SJSA1 (cell line): ENCODE data around the gene TRERF1. TPM values are rescaled to one million over a fixed set of nuclear protein-coding genes. Genes with fewer than 3 reads are reported as not detected.

Source experiments
- DNase-seq, 2 experiments: peaks; one replicate each; pipeline ENCODE4 v3.0.0-alpha.2; 2015 to 2020; ENCODE audit warnings: low spot score in 2 of 2, low read depth in 1 of 2
- H3K27ac ChIP-seq: fragments of 250-450 bp; sonication (Bioruptor Pico); 2 replicates; pipeline ENCODE4 v1.5.1; 2020; ENCODE audit warnings: mild to moderate bottlenecking, moderate library complexity
- H3K27me3 ChIP-seq: fragments of 250-450 bp; sonication (Bioruptor Pico); replicated peaks from 2 replicates; pipeline ENCODE4 v1.5.1; 2020; ENCODE audit warnings: mild to moderate bottlenecking, moderate library complexity
- H3K36me3 ChIP-seq: fragments of 250-450 bp; sonication (Bioruptor Pico); 2 replicates; pipeline ENCODE4 v1.5.1; 2020; ENCODE audit warnings: mild to moderate bottlenecking
- H3K4me1 ChIP-seq: fragments of 250-450 bp; sonication (Bioruptor Pico); replicated peaks from 2 replicates; pipeline ENCODE4 v1.6.1; 2021; ENCODE audit warnings: mild to moderate bottlenecking
- H3K4me3 ChIP-seq: fragments of 250-450 bp; sonication (Bioruptor Pico); 2 replicates; pipeline ENCODE4 v1.5.1; 2020; ENCODE audit warnings: mild to moderate bottlenecking
- H3K9me3 ChIP-seq: fragments of 250-450 bp; sonication (Bioruptor Pico); replicated peaks from 2 replicates; pipeline ENCODE4 v1.5.1; 2020; ENCODE audit warnings: mild to moderate bottlenecking
- total RNA-seq: library from RNA; depleted of rRNA; stranded (reverse); fragments of >200 nt; shearing (Covaris generic); gene quantifications from 2 replicates; pipeline ENCODE4 v1.2.3, GENCODE V29; 2014

The TRERF1 gene
- total RNA-seq, 1 experiment from 2014 or later = 3.6 TPM

GRCh38 chr6:42275376-42276033 lies 176.2 kb downstream of the TRERF1 start:
- H3K9me3 ChIP-seq = no peaks in the 10 kb centered on the region
- peak overlapping the region; percentile 47; the same call in 1 of the 2 replicates for H3K27ac ChIP-seq
- no peak for DNase-seq
- no peaks in the 10 kb centered on the region for H3K36me3 ChIP-seq
- peaks cover 21% of the 10 kb centered on the region for H3K4me1 ChIP-seq
- no peak overlapping the region for H3K4me3 ChIP-seq
- no peaks in the 10 kb centered on the region for H3K27me3 ChIP-seq

GRCh38 chr6:42274898-42275297 lies 176.8 kb downstream of the TRERF1 start:
- Histone ChIP-seq H3K4me3 (no peak overlapping the region), H3K36me3 (no peaks in the 10 kb centered on the region), H3K27ac (no peak overlapping the region)

GRCh38 chr6:42271834-42272805 lies 179.6 kb downstream of the TRERF1 start:
- Histone ChIP-seq H3K27me3 (no peaks in the 10 kb centered on the region), H3K9me3 (no peaks in the 10 kb centered on the region), H3K27ac (no peak overlapping the region), H3K36me3 (peaks cover 10% of the 10 kb centered on the region; the same call in 1 of the 2 replicates), H3K4me3 (no peak overlapping the region), H3K4me1 (peaks cover 18% of the 10 kb centered on the region)
- no peak for DNase-seq

More at GRCh38 chr6:42274898-42275297, 176.8 kb downstream of the TRERF1 start:
- H3K4me1 ChIP-seq = peaks cover 21% of the 10 kb centered on the region
- no peak for DNase-seq
- H3K27me3 ChIP-seq = no peaks in the 10 kb centered on the region
- no peaks in the 10 kb centered on the region for H3K9me3 ChIP-seq

DNA sequence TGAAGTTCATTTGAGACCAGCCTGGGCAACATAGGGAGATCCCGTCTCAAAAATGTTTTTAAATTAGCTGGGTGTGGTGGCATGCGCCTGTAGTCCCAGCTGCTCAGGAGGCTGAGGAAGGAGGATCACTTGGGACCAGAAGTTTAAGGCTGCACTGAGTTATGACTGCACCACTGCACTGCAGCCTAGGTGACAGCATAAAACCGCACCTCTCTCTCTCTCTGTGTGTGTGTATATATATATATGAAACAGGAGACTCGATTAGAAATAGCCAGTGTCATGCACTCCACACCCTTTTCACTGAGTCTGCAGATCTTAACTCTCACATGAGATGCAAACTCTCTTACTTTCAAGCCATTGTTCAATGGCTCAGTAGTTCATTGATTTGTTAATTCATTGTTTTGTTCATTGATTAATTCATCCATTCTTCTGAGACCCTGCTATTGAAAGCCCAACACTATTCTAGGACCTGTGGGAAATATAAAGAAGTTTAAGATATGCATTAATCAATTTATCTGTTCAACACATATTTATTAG lies 181.7 kb downstream of the TRERF1 start:
- no peak overlapping the region for H3K27ac ChIP-seq
- no peak overlapping the region for H3K4me3 ChIP-seq
- peaks cover 10% of the 10 kb centered on the region; the same call in 1 of the 2 replicates for H3K36me3 ChIP-seq
- H3K27me3 ChIP-seq = no peaks in the 10 kb centered on the region
- no peak for DNase-seq
- no peaks in the 10 kb centered on the region for H3K4me1 ChIP-seq
- H3K9me3 ChIP-seq = no peaks in the 10 kb centered on the region

GRCh38 chr6:42269553-42269952 lies 182.2 kb downstream of the TRERF1 start:
- no peak overlapping the region for H3K4me3 ChIP-seq
- H3K4me1 ChIP-seq = no peaks in the 10 kb centered on the region
- DNase-seq = no peak
- no peak overlapping the region for H3K27ac ChIP-seq
- peaks cover 10% of the 10 kb centered on the region for H3K36me3 ChIP-seq
- H3K9me3 ChIP-seq = no peaks in the 10 kb centered on the region
- no peaks in the 10 kb centered on the region for H3K27me3 ChIP-seq

GRCh38 chr6:42268835-42269204 lies 182.9 kb downstream of the TRERF1 start:
- Histone ChIP-seq H3K27ac (no peak overlapping the region), H3K4me1 (no peaks in the 10 kb centered on the region)

GRCh38 chr6:42268016-42268834 lies 183.5 kb downstream of the TRERF1 start:
- DNase-seq = no peak
- peaks cover 10% of the 10 kb centered on the region for H3K36me3 ChIP-seq
- no peaks in the 10 kb centered on the region for H3K27me3 ChIP-seq
- no peaks in the 10 kb centered on the region for H3K4me1 ChIP-seq
- no peaks in the 10 kb centered on the region for H3K9me3 ChIP-seq
- H3K4me3 ChIP-seq = no peak overlapping the region
- H3K27ac ChIP-seq = no peak overlapping the region

More at GRCh38 chr6:42268835-42269204, 182.9 kb downstream of the TRERF1 start:
- H3K4me3 ChIP-seq = no peak overlapping the region
- no peaks in the 10 kb centered on the region for H3K27me3 ChIP-seq
- H3K36me3 ChIP-seq = peaks cover 10% of the 10 kb centered on the region
- no peaks in the 10 kb centered on the region for H3K9me3 ChIP-seq
- no peak for DNase-seq

GRCh38 chr6:42266538-42266937 lies 185.2 kb downstream of the TRERF1 start:
- peaks cover 10% of the 10 kb centered on the region for H3K36me3 ChIP-seq
- no peak overlapping the region for H3K27ac ChIP-seq
- DNase-seq = no peak
- no peaks in the 10 kb centered on the region for H3K4me1 ChIP-seq
- H3K9me3 ChIP-seq = no peaks in the 10 kb centered on the region
- no peaks in the 10 kb centered on the region for H3K27me3 ChIP-seq
- H3K4me3 ChIP-seq = no peak overlapping the region

DNA sequence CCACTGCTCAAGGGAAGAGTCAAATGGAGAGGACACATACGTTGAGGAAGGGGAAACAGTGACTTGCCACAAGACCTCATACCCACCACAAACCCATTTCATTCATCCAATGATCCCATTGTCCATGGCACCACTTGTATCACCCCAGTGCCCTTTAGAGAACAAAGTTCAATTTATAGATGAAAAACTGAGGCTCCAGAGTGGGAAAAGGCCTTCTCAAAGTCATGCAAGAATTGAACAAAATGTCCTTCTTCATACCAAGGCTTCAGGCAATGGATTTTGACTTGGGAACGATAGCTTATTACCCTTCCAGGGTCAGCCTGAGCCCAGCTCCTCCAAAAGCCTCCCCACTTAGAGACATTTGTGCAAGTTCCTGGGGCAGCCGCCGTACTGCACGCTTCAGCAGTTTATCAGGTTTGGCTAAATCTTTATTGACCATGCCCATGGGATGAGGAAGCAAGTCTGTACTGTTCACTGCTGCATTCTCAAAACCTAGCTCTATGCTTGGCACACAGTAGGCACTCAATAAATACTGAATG lies 186.8 kb downstream of the TRERF1 start:
- Histone ChIP-seq H3K4me3 (no peak overlapping the region), H3K9me3 (no peaks in the 10 kb centered on the region), H3K27me3 (no peaks in the 10 kb centered on the region), H3K27ac (no peak overlapping the region), H3K4me1 (peaks cover 7% of the 10 kb centered on the region), H3K36me3 (peaks cover 10% of the 10 kb centered on the region)
- DNase-seq = no peak

- Histone ChIP-seq H3K27me3 (no peaks in the 10 kb centered on the region), H3K4me3 (no peak overlapping the region), H3K27ac (no peak overlapping the region), H3K4me1 (peaks cover 7% of the 10 kb centered on the region), H3K9me3 (no peaks in the 10 kb centered on the region), H3K36me3 (peaks cover 10% of the 10 kb centered on the region)
- DNase-seq = no peak
Observed at GRCh38 chr6:42264162-42264851, 187.4 kb downstream of the TRERF1 start.

DNA sequence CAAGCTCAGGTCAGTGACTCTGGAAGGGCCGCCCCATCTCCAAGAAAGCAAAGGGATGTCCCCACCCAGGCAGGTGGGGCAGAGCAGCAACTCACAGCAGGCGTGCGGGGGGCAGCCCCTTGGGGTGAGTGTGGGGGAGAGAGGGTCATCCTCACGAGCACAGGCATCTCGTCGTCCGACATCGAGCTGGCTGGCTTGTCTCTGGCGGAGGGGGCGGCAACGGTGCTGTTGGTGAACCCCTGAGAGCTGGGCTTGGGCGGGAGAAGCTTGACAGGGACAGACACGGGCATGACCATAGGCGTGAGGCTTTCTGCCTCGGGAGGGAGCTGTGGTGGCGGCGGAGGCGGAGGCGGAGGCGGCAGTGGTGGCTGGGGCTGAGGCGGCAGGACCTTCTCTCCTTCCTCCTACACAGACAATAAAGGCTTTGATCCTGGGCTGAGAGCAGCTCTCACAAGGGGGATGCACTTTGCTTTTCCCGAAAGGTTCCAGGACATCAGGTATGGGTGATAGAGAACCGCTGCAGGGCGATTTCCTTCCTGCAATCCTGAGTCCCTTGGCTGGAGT lies 188.5 kb downstream of the TRERF1 start:
- no peak for DNase-seq
- H3K27me3 ChIP-seq = no peaks in the 10 kb centered on the region
- H3K27ac ChIP-seq = no peak overlapping the region
- no peak overlapping the region for H3K4me3 ChIP-seq
- peaks cover 1% of the 10 kb centered on the region for H3K36me3 ChIP-seq
- H3K4me1 ChIP-seq = peaks cover 7% of the 10 kb centered on the region
- H3K9me3 ChIP-seq = no peaks in the 10 kb centered on the region

DNA sequence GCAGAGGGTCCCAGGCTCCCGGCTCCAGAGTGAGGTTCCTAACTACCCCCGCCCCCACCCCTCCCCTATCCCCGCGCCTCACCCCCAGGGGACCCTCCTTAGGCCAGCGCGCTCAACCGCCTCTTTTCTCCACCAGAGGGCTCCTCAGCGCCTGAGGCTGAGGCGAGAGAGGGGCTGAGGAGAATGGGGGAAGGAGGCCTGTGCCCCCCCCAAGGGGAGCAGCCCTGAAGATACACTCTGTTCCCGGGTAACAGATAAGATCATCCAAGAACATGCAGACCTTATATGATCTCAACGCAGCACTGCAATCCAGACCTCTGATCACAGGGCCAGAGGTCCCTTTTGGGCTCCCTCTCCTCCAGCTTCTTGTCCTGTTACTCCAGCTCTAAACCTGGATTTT lies 190.8 kb downstream of the TRERF1 start:
- H3K36me3 ChIP-seq = no peaks in the 10 kb centered on the region; the same call in none of the 2 replicates
- H3K27ac ChIP-seq = no peak overlapping the region
- no peak overlapping the region for H3K4me3 ChIP-seq
- peak in 1 of 2 experiments; percentile 36 for DNase-seq
- H3K4me1 ChIP-seq = peaks cover 7% of the 10 kb centered on the region
- no peaks in the 10 kb centered on the region for H3K9me3 ChIP-seq
- no peaks in the 10 kb centered on the region for H3K27me3 ChIP-seq
